H1 (cell line): ENCODE measurements around the gene KLHL17. TPM values are rescaled to one million over a fixed set of nuclear protein-coding genes. Genes with fewer than 3 reads are reported as not detected.

Experiments
- SAP30 ChIP-seq: fragments of 300-600 bp; sonication (generic); IDR thresholded peaks from 2 replicates; pipeline ENCODE4 v1.7.1; 2012; ENCODE audit warnings: low read length, moderate library complexity, mild to moderate bottlenecking, inconsistent platforms; ENCODE audit not compliant: insufficient read depth, insufficient replicate concordance
- SP4 ChIP-seq: IDR thresholded peaks from 2 replicates; pipeline ENCODE4 v1.6.1; 2012; ENCODE audit warnings: low read length, inconsistent platforms
- polyA plus RNA-seq, 7 experiments: library from polyadenylated mRNA; depleted of rRNA in 3 of 7; stranded (reverse) in 5 of 7; unstranded in 2 of 7; fragments of >200 nt in 5 of 7; fragments of 200-250 nt in 2 of 7; gene quantifications; 1 replicate in 5 of 7; 2 replicates in 1 of 7; 4 replicates in 1 of 7; pipeline versions ENCODE4 v1.2.1 to v1.2.3, GENCODE V29; 2011 to 2013; ENCODE audit warnings: missing spikeins in 2 of 7, mixed read lengths in 2 of 7
- total RNA-seq: library from RNA; stranded (reverse); fragmentation: NEBNext Ultra II Directional; extraction: Animal tissue kit (Norgen Biotek cat#: 25700); gene quantifications from 2 replicates; pipeline ENCODE4 v1.2.1, GENCODE V29; 2021
- TF ChIP-seq, protein P1 (sequence below): fragments of 300-600 bp; sonication (generic); IDR thresholded peaks from 2 replicates; pipeline ENCODE4 v1.7.1; 2012; ENCODE audit warnings: low read length, moderate library complexity, mild to moderate bottlenecking, inconsistent platforms; ENCODE audit not compliant: insufficient replicate concordance

Gene KLHL17
- total and polyA plus RNA-seq, 2 of the 8 experiments (the other 6 are each of a cell fraction or from before 2014, with no cell fraction given): 32.6 to 36.1 TPM

DNA sequence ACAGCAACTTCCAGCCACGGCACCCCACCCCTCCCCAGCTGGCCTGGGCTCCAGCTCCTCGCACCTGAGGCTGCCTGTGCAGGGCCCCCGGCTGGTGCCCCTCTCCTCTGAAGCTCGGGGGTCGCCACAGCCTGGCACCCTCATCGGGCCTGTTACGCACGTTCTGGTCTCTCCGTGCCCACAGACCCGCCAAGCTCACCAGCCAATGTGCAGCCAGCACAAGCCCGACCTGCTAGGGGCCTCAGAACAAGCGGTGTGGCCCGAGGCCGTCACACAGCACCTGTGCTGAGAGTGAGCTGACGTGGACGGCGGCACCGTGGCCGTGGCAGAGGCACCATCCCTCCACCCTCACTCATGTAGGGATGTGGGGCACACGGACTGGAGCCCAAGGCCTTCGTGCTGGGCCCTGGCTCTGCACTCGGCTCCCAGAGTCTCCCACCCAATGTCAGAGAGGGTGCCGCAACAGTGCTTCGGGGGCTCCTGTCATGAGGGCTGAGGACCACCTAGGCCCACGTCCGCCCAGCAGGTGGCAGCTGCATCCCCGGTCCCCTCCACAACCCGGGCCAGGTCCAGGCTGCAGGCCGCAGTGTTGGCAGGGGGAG, 41.0 kb upstream of the KLHL17 start (continued):
- TF ChIP-seq, protein P1, sequence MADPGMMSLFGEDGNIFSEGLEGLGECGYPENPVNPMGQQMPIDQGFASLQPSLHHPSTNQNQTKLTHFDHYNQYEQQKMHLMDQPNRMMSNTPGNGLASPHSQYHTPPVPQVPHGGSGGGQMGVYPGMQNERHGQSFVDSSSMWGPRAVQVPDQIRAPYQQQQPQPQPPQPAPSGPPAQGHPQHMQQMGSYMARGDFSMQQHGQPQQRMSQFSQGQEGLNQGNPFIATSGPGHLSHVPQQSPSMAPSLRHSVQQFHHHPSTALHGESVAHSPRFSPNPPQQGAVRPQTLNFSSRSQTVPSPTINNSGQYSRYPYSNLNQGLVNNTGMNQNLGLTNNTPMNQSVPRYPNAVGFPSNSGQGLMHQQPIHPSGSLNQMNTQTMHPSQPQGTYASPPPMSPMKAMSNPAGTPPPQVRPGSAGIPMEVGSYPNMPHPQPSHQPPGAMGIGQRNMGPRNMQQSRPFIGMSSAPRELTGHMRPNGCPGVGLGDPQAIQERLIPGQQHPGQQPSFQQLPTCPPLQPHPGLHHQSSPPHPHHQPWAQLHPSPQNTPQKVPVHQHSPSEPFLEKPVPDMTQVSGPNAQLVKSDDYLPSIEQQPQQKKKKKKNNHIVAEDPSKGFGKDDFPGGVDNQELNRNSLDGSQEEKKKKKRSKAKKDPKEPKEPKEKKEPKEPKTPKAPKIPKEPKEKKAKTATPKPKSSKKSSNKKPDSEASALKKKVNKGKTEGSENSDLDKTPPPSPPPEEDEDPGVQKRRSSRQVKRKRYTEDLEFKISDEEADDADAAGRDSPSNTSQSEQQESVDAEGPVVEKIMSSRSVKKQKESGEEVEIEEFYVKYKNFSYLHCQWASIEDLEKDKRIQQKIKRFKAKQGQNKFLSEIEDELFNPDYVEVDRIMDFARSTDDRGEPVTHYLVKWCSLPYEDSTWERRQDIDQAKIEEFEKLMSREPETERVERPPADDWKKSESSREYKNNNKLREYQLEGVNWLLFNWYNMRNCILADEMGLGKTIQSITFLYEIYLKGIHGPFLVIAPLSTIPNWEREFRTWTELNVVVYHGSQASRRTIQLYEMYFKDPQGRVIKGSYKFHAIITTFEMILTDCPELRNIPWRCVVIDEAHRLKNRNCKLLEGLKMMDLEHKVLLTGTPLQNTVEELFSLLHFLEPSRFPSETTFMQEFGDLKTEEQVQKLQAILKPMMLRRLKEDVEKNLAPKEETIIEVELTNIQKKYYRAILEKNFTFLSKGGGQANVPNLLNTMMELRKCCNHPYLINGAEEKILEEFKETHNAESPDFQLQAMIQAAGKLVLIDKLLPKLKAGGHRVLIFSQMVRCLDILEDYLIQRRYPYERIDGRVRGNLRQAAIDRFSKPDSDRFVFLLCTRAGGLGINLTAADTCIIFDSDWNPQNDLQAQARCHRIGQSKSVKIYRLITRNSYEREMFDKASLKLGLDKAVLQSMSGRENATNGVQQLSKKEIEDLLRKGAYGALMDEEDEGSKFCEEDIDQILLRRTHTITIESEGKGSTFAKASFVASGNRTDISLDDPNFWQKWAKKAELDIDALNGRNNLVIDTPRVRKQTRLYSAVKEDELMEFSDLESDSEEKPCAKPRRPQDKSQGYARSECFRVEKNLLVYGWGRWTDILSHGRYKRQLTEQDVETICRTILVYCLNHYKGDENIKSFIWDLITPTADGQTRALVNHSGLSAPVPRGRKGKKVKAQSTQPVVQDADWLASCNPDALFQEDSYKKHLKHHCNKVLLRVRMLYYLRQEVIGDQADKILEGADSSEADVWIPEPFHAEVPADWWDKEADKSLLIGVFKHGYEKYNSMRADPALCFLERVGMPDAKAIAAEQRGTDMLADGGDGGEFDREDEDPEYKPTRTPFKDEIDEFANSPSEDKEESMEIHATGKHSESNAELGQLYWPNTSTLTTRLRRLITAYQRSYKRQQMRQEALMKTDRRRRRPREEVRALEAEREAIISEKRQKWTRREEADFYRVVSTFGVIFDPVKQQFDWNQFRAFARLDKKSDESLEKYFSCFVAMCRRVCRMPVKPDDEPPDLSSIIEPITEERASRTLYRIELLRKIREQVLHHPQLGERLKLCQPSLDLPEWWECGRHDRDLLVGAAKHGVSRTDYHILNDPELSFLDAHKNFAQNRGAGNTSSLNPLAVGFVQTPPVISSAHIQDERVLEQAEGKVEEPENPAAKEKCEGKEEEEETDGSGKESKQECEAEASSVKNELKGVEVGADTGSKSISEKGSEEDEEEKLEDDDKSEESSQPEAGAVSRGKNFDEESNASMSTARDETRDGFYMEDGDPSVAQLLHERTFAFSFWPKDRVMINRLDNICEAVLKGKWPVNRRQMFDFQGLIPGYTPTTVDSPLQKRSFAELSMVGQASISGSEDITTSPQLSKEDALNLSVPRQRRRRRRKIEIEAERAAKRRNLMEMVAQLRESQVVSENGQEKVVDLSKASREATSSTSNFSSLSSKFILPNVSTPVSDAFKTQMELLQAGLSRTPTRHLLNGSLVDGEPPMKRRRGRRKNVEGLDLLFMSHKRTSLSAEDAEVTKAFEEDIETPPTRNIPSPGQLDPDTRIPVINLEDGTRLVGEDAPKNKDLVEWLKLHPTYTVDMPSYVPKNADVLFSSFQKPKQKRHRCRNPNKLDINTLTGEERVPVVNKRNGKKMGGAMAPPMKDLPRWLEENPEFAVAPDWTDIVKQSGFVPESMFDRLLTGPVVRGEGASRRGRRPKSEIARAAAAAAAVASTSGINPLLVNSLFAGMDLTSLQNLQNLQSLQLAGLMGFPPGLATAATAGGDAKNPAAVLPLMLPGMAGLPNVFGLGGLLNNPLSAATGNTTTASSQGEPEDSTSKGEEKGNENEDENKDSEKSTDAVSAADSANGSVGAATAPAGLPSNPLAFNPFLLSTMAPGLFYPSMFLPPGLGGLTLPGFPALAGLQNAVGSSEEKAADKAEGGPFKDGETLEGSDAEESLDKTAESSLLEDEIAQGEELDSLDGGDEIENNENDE: no peak
- TF ChIP-seq SP4: no peak
- no peak for TF ChIP-seq SAP30
